ENCODE data around the gene RNU6-1. TPM values are rescaled to one million over a fixed set of nuclear protein-coding genes. Genes with fewer than 3 reads are reported as not detected.

The RNU6-1 gene
- total and polyA plus RNA-seq, 2 donors (not counting 1 experiment from before 2014, with no cell fraction given) = not detected

GRCh38 chr15:67815036-67815592, 24.7 kb downstream of the RNU6-1 start:
- Mint-ChIP-seq H3K4me1 (peaks cover under 1% of the 10 kb centered on the region), H3K27ac (no peak overlapping the region), H3K4me3 (no peak overlapping the region), H3K9me3 (ENCODE audit: insufficient read depth) (no peaks in the 10 kb centered on the region), H3K27me3 (peaks cover 32% of the 10 kb centered on the region)
- Histone ChIP-seq H3K27me3 (replicated peaks in 1 of 4; ENCODE audit: control extremely low read depth in 1 of 4, control insufficient read depth in 3 of 4, insufficient read depth in 4 of 4, low read length in 3 of 4) (peaks cover 0 to 48% (median 16%) of the 10 kb centered on the region in 4 experiments), H3K4me1 (ENCODE audit: control insufficient read depth in 2 of 2, insufficient read depth in 2 of 2, low read length in 2 of 2) (peaks cover under 1 to 7% of the 10 kb centered on the region in 2 donors), H3K27ac (ENCODE audit: low read length in 2 of 2) (no peak overlapping the region), H3K9ac (ENCODE audit: low read length) (no peak overlapping the region), H3K79me2 (ENCODE audit: control insufficient read depth, insufficient read depth, low read length) (no peaks in the 10 kb centered on the region), H3K4me3 (ENCODE audit: control extremely low read depth in 1 of 5, extremely low read depth in 1 of 5, insufficient read depth in 1 of 5, low read depth in 2 of 5, low read length in 4 of 5) (no peak overlapping the region), H3K9me3 (ENCODE audit: control extremely low read depth in 1 of 3, control insufficient read depth in 2 of 3, insufficient read depth in 1 of 3, low read length in 2 of 3) (peaks cover 3 to 31% (median 6%) of the 10 kb centered on the region in 3 donors), H4K20me1 (ENCODE audit: control insufficient read depth, insufficient read depth, low read length, poor library complexity, severe bottlenecking) (no peaks in the 10 kb centered on the region), H3K36me3 (replicated peaks in 1 of 2; ENCODE audit: control extremely low read depth in 1 of 2, control insufficient read depth in 1 of 2, extremely low read depth in 1 of 2, insufficient read depth in 2 of 2, low read length in 1 of 2) (no peaks in the 10 kb centered on the region), H3K4me2 (replicated peaks; ENCODE audit: low read depth, low read length, poor library complexity, severe bottlenecking) (no peak overlapping the region), H2AFZ (ENCODE audit: insufficient read depth, low read depth, low read length, poor library complexity, severe bottlenecking) (no peak overlapping the region)
- ATAC-seq (ENCODE audit: low read depth) (no peak), DNase-seq (no peak)
- TF ChIP-seq CTCF (IDR thresholded peaks at IDR 0.05) (no peak), EZH2 (IDR thresholded peaks at IDR 0.05; ENCODE audit: borderline replicate concordance, insufficient read depth, low read depth, low read length, poor library complexity, severe bottlenecking) (no peak)
- intact Hi-C loops (cut with micrococcal nuclease) = no loop called here
- ChIA-PET CTCF (interaction anchor here (0.8 kb wide), 1 partner anchor 11 kb away, joined by 4 read pairs; no protein-coding TSS in a partner anchor), POLR2A (no interaction called here)
- 96% methylated on average over 5 of the region's 5 CpGs for WGBS (ENCODE audit: insufficient coverage)

- no peak overlapping the region for H3K9ac ChIP-seq (ENCODE audit: low read length)
- Mint-ChIP-seq H3K9me3 (ENCODE audit: insufficient read depth) (no peaks in the 10 kb centered on the region), H3K4me3 (no peak overlapping the region), H3K27me3 (peaks cover 20% of the 10 kb centered on the region), H3K4me1 (no peaks in the 10 kb centered on the region), H3K27ac (no peak overlapping the region)
- no peaks in the 10 kb centered on the region for H3K36me3 ChIP-seq (replicated peaks in 1 of 2; ENCODE audit: control extremely low read depth in 1 of 2, control insufficient read depth in 1 of 2, extremely low read depth in 1 of 2, insufficient read depth in 2 of 2, low read length in 1 of 2)
- DNase-seq (no peak), ATAC-seq (ENCODE audit: low read depth) (no peak)
- H3K4me3 ChIP-seq (ENCODE audit: control extremely low read depth in 1 of 5, extremely low read depth in 1 of 5, insufficient read depth in 1 of 5, low read depth in 2 of 5, low read length in 4 of 5) = no peak overlapping the region
- no peaks in the 10 kb centered on the region for H3K79me2 ChIP-seq (ENCODE audit: control insufficient read depth, insufficient read depth, low read length)
- TF ChIP-seq EZH2 (IDR thresholded peaks at IDR 0.05; ENCODE audit: borderline replicate concordance, insufficient read depth, low read depth, low read length, poor library complexity, severe bottlenecking) (no peak), CTCF (IDR thresholded peaks at IDR 0.05) (no peak)
- H3K27me3 ChIP-seq (replicated peaks in 1 of 4; ENCODE audit: control extremely low read depth in 1 of 4, control insufficient read depth in 3 of 4, insufficient read depth in 4 of 4, low read length in 3 of 4) = peaks cover 0 to 31% (median 5%) of the 10 kb centered on the region in 4 experiments
- no peaks in the 10 kb centered on the region for H4K20me1 ChIP-seq (ENCODE audit: control insufficient read depth, insufficient read depth, low read length, poor library complexity, severe bottlenecking)
- WGBS (ENCODE audit: insufficient coverage) = 90% methylated on average over 3 of the region's 3 CpGs
- peaks cover 3 to 16% (median 6%) of the 10 kb centered on the region in 3 donors for H3K9me3 ChIP-seq (ENCODE audit: control extremely low read depth in 1 of 3, control insufficient read depth in 2 of 3, insufficient read depth in 1 of 3, low read length in 2 of 3)
- no peaks in the 10 kb centered on the region for H3K4me1 ChIP-seq (ENCODE audit: control insufficient read depth in 2 of 2, insufficient read depth in 2 of 2, low read length in 2 of 2)
- intact Hi-C loops (cut with micrococcal nuclease) = no loop called here
- ChIA-PET POLR2A (no interaction called here), CTCF (interaction anchor here (1.4 kb wide), 1 partner anchor 33 kb away, joined by 4 read pairs; no protein-coding TSS in a partner anchor)
- H3K27ac ChIP-seq (ENCODE audit: low read length in 2 of 2) = no peak overlapping the region
- H3K4me2 ChIP-seq (replicated peaks; ENCODE audit: low read depth, low read length, poor library complexity, severe bottlenecking) = no peak overlapping the region
- H2AFZ ChIP-seq (ENCODE audit: insufficient read depth, low read depth, low read length, poor library complexity, severe bottlenecking) = no peak overlapping the region
Observed at GRCh38 chr15:67813104-67813634, 26.7 kb downstream of the RNU6-1 start.

Measured in B cell (primary cell).